ENCODE data around the gene TNNI2. TPM values are rescaled to one million over a fixed set of nuclear protein-coding genes. Genes with fewer than 3 reads are reported as not detected.

Gene TNNI2
- total RNA-seq, 4 donors from 2014 or later: 1.8 to 12.6 TPM; not detected in 2

GRCh38 chr11:1823376-1824220 lies 15.2 kb upstream of the TNNI2 start:
- TF ChIP-seq, protein P1, sequence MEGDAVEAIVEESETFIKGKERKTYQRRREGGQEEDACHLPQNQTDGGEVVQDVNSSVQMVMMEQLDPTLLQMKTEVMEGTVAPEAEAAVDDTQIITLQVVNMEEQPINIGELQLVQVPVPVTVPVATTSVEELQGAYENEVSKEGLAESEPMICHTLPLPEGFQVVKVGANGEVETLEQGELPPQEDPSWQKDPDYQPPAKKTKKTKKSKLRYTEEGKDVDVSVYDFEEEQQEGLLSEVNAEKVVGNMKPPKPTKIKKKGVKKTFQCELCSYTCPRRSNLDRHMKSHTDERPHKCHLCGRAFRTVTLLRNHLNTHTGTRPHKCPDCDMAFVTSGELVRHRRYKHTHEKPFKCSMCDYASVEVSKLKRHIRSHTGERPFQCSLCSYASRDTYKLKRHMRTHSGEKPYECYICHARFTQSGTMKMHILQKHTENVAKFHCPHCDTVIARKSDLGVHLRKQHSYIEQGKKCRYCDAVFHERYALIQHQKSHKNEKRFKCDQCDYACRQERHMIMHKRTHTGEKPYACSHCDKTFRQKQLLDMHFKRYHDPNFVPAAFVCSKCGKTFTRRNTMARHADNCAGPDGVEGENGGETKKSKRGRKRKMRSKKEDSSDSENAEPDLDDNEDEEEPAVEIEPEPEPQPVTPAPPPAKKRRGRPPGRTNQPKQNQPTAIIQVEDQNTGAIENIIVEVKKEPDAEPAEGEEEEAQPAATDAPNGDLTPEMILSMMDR (IDR thresholded peaks at IDR 0.05; ENCODE audit: low read depth): no peak

DNA sequence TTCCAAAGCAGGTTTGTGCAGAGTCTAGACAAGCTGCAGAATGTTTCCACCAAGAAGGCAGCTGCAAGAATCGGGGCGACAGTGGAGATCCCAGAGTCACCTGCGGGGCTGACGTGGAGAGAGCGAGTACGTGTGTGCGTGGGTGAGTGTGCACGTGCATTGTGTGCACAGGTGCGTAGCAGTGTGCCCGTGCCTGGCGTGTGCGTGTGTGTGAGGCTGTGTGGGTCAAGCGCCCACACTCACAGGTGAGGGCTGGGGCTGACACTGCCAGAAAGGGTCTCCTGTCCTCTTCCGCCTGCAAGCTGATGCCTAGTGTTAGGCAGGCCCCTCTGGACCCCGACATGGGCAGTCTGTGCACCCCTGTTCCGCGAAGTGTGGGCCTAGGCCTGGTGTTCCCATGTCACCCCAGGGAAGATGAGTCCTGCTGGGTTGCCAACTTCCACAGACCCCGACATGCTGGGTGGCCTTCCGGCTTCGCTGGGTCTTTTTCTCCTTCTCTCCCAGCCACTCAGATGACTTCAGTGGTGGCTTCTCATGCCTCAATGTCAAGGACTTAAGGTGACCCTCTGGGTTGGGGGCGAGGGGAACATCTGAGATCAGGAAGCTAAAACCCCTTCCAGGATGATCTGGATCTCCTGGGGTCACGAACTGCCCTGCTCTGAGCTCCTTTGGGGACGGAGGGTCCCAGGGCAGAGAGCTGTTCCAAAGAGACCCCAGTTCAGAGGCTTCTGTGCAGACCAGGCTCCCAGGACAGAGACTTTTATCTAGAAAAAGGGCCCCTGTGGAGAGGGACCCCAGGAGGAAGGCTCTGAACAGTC lies 14.4 kb upstream of the TNNI2 start:
- TF ChIP-seq, protein P1 (IDR thresholded peaks at IDR 0.05; ENCODE audit: low read depth): no peak

DNA sequence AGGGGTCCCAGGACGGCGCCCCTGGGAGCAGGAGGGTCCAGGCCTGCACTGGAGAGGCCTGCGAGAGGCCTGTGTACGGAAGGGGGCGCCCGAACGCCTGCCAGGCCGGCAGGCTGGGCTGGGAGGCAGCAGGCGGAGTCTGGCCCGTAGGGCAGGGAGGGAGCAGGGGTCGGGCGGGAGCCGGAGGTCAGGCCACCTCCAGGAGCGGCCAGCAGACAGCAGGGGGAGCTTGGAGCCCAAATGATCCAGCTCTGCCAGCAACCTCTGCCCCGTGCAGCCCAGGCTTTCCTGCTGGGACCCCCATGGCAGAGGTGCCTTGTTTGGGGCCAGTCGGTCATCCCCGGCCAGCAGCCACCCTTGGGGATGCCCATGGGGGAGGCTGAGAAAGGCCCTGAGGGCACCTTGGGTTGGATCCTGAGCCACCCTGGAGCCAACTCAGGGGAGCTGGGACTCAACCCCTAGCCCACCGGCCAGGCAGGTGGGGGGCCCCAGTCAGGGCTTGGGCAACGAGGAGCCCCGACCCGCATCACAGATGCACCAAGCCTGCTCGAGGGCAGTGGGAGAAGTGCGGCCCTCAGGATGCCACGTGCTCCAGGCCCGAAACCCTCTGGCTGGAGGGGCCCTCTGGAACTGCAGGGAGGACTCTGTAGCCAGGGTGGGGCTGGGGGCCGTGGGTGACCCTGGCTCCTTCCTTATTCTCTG lies 13.6 kb upstream of the TNNI2 start:
- TF ChIP-seq, protein P1 (IDR thresholded peaks at IDR 0.05; ENCODE audit: low read depth): no peak

DNA sequence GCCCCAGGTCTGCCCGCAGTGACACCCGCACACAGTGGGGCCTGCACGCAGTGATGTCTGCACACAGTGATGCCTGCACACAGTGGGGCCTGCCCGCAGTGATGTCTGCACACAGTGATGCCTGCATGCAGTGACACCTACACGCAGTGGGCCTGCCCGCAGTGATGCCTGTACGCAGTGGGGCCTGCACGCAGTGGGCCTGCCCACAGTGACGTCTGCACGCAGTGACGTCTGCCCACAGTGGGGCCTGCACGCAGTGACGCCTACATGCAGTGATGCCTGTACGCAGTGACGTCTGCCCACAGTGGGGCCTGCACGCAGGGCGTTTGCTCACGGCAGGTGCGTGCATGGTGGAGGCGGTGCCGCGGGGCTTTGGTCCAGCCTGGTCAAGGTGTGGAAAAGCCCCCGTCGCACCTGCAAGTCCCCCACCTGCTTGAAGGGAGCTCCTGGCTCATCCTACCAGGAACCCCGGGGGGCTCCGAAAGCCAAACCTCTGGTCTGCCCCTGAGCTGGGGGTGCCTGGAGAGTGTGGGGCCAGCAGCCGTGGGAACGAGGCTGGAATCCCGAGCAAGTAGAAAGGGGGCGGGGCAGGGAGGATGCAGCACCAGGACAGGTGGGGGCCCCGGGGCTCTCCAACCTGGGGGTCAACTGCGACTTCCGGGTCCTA lies 12.9 kb upstream of the TNNI2 start:
- TF ChIP-seq, protein P1 (IDR thresholded peaks at IDR 0.05; ENCODE audit: low read depth): no peak

- TF ChIP-seq, protein P1 (IDR thresholded peaks at IDR 0.05; ENCODE audit: low read depth): no peak
These were observed 12.2 kb upstream of the TNNI2 start for GRCh38 chr11:1826552-1827094.

- TF ChIP-seq, protein P1 (IDR thresholded peaks at IDR 0.05; ENCODE audit: low read depth): no peak
These were observed 11.5 kb upstream of the TNNI2 start for GRCh38 chr11:1827095-1827813.

Measured in subcutaneous adipose tissue (tissue), 4 donors.